Coronary artery (tissue), 2 donors: ENCODE results near the gene AMFR.

Experiments used
- DNase-seq: peaks from one replicate; pipeline ENCODE4 v3.0.0-alpha.2; 2017; ENCODE audit warnings: low spot score
- H3K27ac ChIP-seq, 2 donors: fragments of 200-600 bp; sonication (generic); one replicate each; pipeline ENCODE4 v1.5.1; 2016 to 2019
- H3K4me3 ChIP-seq: fragments of 200-600 bp; sonication (generic); 2 replicates; pipeline ENCODE4 v1.5.1; 2016; ENCODE audit warnings: mild to moderate bottlenecking, moderate library complexity
- TF ChIP-seq, protein P1 (sequence below): fragments of 200-600 bp; sonication (generic); IDR thresholded peaks from one replicate; pipeline ENCODE4 v1.5.1; 2019; ENCODE audit warnings: antibody characterized with exemption

The AMFR gene

DNA sequence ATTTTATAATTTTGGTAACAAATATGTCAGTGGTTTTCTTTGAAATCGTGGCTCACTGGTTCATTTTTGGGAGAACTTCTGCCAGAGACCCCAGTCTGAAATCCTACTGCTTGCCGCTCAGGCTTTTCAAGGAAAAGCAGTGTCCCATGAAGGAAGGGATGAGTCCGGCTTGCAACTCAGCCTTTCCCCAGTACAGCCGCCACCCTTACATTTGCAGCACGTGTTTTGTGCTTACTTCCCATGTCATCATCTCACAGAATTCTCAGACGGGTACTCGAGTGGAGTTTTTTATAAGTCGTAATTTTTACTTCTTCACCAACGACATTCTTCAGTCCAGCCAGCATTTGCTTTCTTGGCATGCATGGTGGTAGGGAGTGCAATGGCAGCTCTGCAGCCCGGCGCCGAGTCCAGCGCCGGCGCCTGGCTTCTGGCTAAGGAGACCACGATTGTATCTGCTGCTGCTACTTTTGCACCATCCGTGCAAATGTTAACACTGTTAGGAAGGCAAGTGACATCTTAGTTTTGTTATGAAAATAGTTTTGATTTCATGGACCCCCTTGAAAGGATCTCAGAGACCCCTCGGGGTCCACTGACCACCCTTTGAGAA, 111.0 kb downstream of the AMFR start:
- TF ChIP-seq, protein P1, sequence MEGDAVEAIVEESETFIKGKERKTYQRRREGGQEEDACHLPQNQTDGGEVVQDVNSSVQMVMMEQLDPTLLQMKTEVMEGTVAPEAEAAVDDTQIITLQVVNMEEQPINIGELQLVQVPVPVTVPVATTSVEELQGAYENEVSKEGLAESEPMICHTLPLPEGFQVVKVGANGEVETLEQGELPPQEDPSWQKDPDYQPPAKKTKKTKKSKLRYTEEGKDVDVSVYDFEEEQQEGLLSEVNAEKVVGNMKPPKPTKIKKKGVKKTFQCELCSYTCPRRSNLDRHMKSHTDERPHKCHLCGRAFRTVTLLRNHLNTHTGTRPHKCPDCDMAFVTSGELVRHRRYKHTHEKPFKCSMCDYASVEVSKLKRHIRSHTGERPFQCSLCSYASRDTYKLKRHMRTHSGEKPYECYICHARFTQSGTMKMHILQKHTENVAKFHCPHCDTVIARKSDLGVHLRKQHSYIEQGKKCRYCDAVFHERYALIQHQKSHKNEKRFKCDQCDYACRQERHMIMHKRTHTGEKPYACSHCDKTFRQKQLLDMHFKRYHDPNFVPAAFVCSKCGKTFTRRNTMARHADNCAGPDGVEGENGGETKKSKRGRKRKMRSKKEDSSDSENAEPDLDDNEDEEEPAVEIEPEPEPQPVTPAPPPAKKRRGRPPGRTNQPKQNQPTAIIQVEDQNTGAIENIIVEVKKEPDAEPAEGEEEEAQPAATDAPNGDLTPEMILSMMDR, result no peak
- no peak overlapping the region for H3K27ac ChIP-seq
- H3K4me3 ChIP-seq, result no peak overlapping the region
- no peak for DNase-seq

DNA sequence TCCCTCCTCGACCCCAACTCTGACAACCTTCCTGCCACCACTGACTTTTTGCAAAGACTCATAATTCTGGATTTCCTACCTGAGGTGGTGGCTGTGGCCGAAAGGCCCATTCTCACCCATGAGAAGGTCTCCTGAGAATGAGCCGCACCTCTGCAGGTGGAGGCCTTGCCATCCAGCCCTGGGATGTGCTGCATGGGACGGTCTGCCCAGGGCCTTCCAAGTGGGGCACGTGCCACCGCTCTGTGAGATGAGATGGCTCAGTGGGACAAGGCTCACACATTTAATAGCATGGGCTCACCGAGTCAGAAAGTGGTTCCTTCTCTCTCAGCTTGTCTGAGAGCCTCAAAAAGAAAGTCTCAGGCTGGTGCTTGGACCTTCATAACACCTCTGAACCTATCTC, 112.8 kb downstream of the AMFR start:
- TF ChIP-seq, protein P1, result no peak
- DNase-seq, result no peak
- Histone ChIP-seq H3K27ac (no peak overlapping the region), H3K4me3 (no peak overlapping the region)

DNA sequence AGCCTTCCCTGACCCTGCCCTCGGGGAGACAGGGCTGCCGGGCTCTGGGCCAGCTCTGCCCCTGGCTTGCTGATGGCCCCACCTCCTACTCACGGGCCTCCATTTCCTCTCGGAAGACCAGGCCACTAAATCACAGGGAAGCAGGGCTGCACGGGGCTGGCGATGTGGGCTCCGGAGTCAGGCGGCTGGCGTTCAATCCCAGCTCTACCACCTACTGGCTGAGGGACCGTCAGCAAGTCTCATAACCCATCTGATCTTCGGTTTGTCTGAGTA, 113.4 kb downstream of the AMFR start:
- H3K4me3 ChIP-seq, result no peak overlapping the region
- H3K27ac ChIP-seq, result no peak overlapping the region
- TF ChIP-seq, protein P1, result no peak
- no peak for DNase-seq
